Fibroblast of villous mesenchyme (primary cell): ENCODE measurements around the gene CCDC91. TPM values are rescaled to one million over a fixed set of nuclear protein-coding genes. Genes with fewer than 3 reads are reported as not detected.

Source experiments
- DNase-seq: peaks from one replicate; pipeline ENCODE4 v3.0.0-alpha.2; 2010; ENCODE audit warnings: low read depth
- H3K4me3 ChIP-seq: 2 replicates; pipeline ENCODE4 v1.5.1; 2011; ENCODE audit warnings: low read depth, mild to moderate bottlenecking, low read length
- total RNA-seq: library from RNA; depleted of rRNA; stranded (reverse); fragments of >200 nt; gene quantifications from 2 replicates; pipeline ENCODE4 v1.2.3, GENCODE V29; 2012
- TF ChIP-seq, protein P1 (sequence below): IDR thresholded peaks from 2 replicates; pipeline ENCODE4 v1.5.1; 2012; ENCODE audit warnings: low read depth, mild to moderate bottlenecking, low read length; ENCODE audit not compliant: insufficient read depth

Gene CCDC91
- total RNA-seq, 1 donor = 30.7 TPM

DNA sequence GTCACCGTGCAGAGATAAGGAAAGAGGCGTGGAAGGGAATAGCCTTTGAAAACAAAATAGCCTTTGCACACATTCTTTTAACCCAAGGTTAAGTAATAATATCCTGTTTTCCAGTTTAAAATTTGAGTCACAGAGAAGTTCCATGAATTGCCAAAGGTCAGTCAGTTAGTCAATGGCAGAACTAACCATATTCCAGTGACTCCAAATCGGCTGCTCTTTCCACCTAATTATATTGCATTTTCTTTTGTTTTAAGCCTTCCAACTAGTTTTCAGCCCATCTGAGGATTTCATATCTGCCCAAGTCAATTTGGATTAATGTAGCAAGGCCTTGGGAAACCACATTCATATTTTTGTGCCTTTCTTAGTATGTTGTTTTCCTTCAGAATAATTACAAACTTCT, 373.0 kb downstream of the CCDC91 start:
- DNase-seq = no peak
- TF ChIP-seq, protein P1, sequence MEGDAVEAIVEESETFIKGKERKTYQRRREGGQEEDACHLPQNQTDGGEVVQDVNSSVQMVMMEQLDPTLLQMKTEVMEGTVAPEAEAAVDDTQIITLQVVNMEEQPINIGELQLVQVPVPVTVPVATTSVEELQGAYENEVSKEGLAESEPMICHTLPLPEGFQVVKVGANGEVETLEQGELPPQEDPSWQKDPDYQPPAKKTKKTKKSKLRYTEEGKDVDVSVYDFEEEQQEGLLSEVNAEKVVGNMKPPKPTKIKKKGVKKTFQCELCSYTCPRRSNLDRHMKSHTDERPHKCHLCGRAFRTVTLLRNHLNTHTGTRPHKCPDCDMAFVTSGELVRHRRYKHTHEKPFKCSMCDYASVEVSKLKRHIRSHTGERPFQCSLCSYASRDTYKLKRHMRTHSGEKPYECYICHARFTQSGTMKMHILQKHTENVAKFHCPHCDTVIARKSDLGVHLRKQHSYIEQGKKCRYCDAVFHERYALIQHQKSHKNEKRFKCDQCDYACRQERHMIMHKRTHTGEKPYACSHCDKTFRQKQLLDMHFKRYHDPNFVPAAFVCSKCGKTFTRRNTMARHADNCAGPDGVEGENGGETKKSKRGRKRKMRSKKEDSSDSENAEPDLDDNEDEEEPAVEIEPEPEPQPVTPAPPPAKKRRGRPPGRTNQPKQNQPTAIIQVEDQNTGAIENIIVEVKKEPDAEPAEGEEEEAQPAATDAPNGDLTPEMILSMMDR = no peak
- H3K4me3 ChIP-seq = no peak overlapping the region

- no peak overlapping the region for H3K4me3 ChIP-seq
- TF ChIP-seq, protein P1 = no peak
- peak; percentile 85 for DNase-seq
These were observed 373.7 kb downstream of the CCDC91 start for GRCh38 chr12:28563936-28564335.

- TF ChIP-seq, protein P1 = no peak
- no peak overlapping the region for H3K4me3 ChIP-seq
- peak; percentile 89 for DNase-seq
These were observed 377.9 kb downstream of the CCDC91 start for GRCh38 chr12:28568118-28568517.

DNA sequence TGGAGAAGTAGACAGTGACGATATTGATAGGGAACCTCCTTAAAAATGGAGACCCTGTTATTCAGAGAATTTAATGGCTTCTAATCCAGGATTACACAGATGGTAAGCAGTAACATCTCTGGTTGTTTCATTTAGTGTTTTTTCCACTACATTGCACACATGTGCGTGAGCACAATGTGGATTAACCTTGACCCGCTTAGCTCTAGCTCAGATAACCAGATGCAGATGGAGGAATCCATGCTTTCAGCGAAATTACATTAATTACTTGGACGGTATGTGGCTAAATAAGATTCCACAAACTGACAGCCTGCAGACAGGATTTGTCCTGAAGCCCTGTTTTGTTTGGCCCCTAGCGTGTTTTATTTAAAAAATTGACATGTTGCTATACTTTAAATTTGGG, 378.4 kb downstream of the CCDC91 start:
- TF ChIP-seq, protein P1 = no peak
- H3K4me3 ChIP-seq = no peak overlapping the region

GRCh38 chr12:28569698-28570411, 379.6 kb downstream of the CCDC91 start:
- DNase-seq = peak; percentile 76
- H3K4me3 ChIP-seq = no peak overlapping the region
- TF ChIP-seq, protein P1 = no peak

More for the DNA sequence above, 378.4 kb downstream of the CCDC91 start:
- DNase-seq = peak; percentile 66

GRCh38 chr12:28570811-28571210, 380.6 kb downstream of the CCDC91 start:
- TF ChIP-seq, protein P1 = no peak
- H3K4me3 ChIP-seq = no peak overlapping the region
- DNase-seq = no peak
